SU-DHL-6 (cell line): Measurements from ENCODE around the gene MTRR.

Experiments used
- CTCF ChIP-seq: fragments of 200-600 bp; sonication (generic); IDR thresholded peaks from one replicate; pipeline ENCODE4 v1.5.1; 2017; ENCODE audit warnings: antibody characterized with exemption, mild to moderate bottlenecking, low read length, moderate library complexity; ENCODE audit not compliant: insufficient read depth, poor library complexity, severe bottlenecking
- EZH2phosphoT487 ChIP-seq: fragments of 200-600 bp; sonication (generic), shearing (Covaris generic); conservative IDR thresholded peaks from 2 replicates; pipeline ENCODE4 v1.6.1; 2018; ENCODE audit warnings: mild to moderate bottlenecking, antibody characterized with exemption, low read length, moderate library complexity, mixed read lengths

- TF ChIP-seq CTCF (no peak), EZH2phosphoT487 (no peak)
Observed at GRCh38 chr5:7908317-7908716, 39.4 kb downstream of the MTRR start.
